HepG2 (cell line): ENCODE data around the gene S100A8. TPM values are rescaled to one million over a fixed set of nuclear protein-coding genes. Genes with fewer than 3 reads are reported as not detected.
A peak's percentile ranks its signal among the peaks of the same experiment; 100 is the strongest.

Experiments
- AKAP8 ChIP-seq: sonication (generic); formaldehyde crosslinking; IDR thresholded peaks from 2 replicates; pipeline ENCODE4 v1.5.1; 2020; ENCODE audit warnings: mild to moderate bottlenecking, missing genetic modification reagents
- CEBPB ChIP-seq: IDR thresholded peaks from 2 replicates; pipeline ENCODE4 v1.6.1; 2011; ENCODE audit warnings: low read depth, low read length, improper control_type of control experiment, borderline replicate concordance
- DNMT3B ChIP-seq: conservative IDR thresholded peaks from 2 replicates; pipeline ENCODE4 v1.6.1; 2016; ENCODE audit warnings: missing biosample characterization, control low read depth
- HIVEP1 ChIP-seq: sonication (generic); formaldehyde crosslinking; IDR thresholded peaks from 2 replicates; pipeline ENCODE4 v1.4.0; 2020; ENCODE audit warnings: mild to moderate bottlenecking, missing genetic modification reagents
- HNF4G ChIP-seq, 2 experiments: sonication (generic) in 1 of 2; formaldehyde crosslinking in 1 of 2; IDR thresholded peaks; 2 replicates each; pipeline versions ENCODE4 v1.4.0 to v1.6.1; 2011 to 2020; ENCODE audit warnings: borderline replicate concordance in 2 of 2, low read depth in 2 of 2, mild to moderate bottlenecking in 2 of 2, low read length in 1 of 2, missing genetic modification reagents in 1 of 2, moderate library complexity in 1 of 2
- KLF11 ChIP-seq: IDR thresholded peaks from 2 replicates; pipeline ENCODE4 v1.6.1; 2016; ENCODE audit warnings: missing compliant biosample characterization
- KMT2A ChIP-seq: sonication (generic); formaldehyde crosslinking; IDR thresholded peaks from 2 replicates; pipeline ENCODE4 v1.4.0; 2020; ENCODE audit warnings: missing genetic modification reagents
- PHB2 ChIP-seq: fragments of 450-650 bp; IDR thresholded peaks from 2 replicates; pipeline ENCODE4 v1.6.1; 2018; ENCODE audit not compliant: partially characterized antibody
- RELA ChIP-seq: sonication (generic); formaldehyde crosslinking; IDR thresholded peaks from 2 replicates; pipeline ENCODE4 v1.4.0; 2020; ENCODE audit warnings: missing genetic modification reagents
- SKI ChIP-seq: fragments of 450-650 bp; IDR thresholded peaks from one replicate; pipeline ENCODE4 v1.6.1; 2018; ENCODE audit warnings: mild to moderate bottlenecking; ENCODE audit not compliant: partially characterized antibody
- SNRNP70 ChIP-seq: fragments of 200-400 bp; formaldehyde crosslinking; IDR thresholded peaks from 2 replicates; pipeline ENCODE4 v1.6.1; 2017; ENCODE audit warnings: mild to moderate bottlenecking, low read depth, low read length, moderate library complexity
- TAF1 ChIP-seq: sonication (generic); formaldehyde crosslinking; IDR thresholded peaks from 2 replicates; pipeline ENCODE4 v1.4.0; 2020; ENCODE audit warnings: missing genetic modification reagents
- TCF12 ChIP-seq, 2 experiments: fragments of 450-650 bp in 1 of 2; sonication (generic) in 1 of 2; formaldehyde crosslinking in 1 of 2; IDR thresholded peaks; 2 replicates each; pipeline versions ENCODE4 v1.6.1 to v1.8.0; 2017 to 2022; ENCODE audit warnings: antibody characterized with exemption in 1 of 2, mild to moderate bottlenecking in 1 of 2, missing genetic modification reagents in 1 of 2, moderate library complexity in 1 of 2
- ZEB1 ChIP-seq: IDR thresholded peaks from 2 replicates; pipeline ENCODE4 v1.6.1; 2012; ENCODE audit warnings: mild to moderate bottlenecking, low read depth, inconsistent platforms; ENCODE audit not compliant: insufficient replicate concordance
- ZNF20 ChIP-seq: sonication (generic); formaldehyde crosslinking; IDR thresholded peaks from 2 replicates; pipeline ENCODE4 v1.4.0; 2020; ENCODE audit warnings: mild to moderate bottlenecking, moderate library complexity, missing genetic modification reagents
- ZNF572 ChIP-seq: sonication (generic); formaldehyde crosslinking; IDR thresholded peaks from 2 replicates; pipeline ENCODE4 v1.5.1; 2020; ENCODE audit warnings: mild to moderate bottlenecking, missing genetic modification reagents
- ZNF724P ChIP-seq: sonication (generic); formaldehyde crosslinking; IDR thresholded peaks from 2 replicates; pipeline ENCODE4 v1.8.0; 2022; ENCODE audit warnings: missing genetic modification reagents, borderline replicate concordance
- polyA plus RNA-seq, 8 experiments: library from polyadenylated mRNA; depleted of rRNA in 3 of 8; stranded (reverse) in 7 of 8; unstranded in 1 of 8; fragments of >200 nt; fragmentation: Illumina TruSeq in 4 of 8; extraction: Trizol in 4 of 8; gene quantifications; 2 replicates each; pipeline versions ENCODE4 v1.2.1 to v1.2.3, GENCODE V29; 2011 to 2016; ENCODE audit warnings: low read depth in 4 of 8, missing spikeins in 1 of 8, mixed read lengths in 1 of 8; ENCODE audit not compliant: insufficient read depth in 1 of 8
- total RNA-seq, 5 experiments: library from RNA; depleted of rRNA; stranded (reverse); fragments of >200 nt; fragmentation: Illumina TruSeq; extraction: Trizol; gene quantifications; 2 replicates each; pipeline ENCODE4 v1.2.3, GENCODE V29; 2016; ENCODE audit warnings: low read depth in 1 of 5
- TF ChIP-seq, protein P1 (sequence below): sonication (generic); formaldehyde crosslinking; IDR thresholded peaks from 2 replicates; pipeline ENCODE4 v1.4.0; 2020; ENCODE audit warnings: missing genetic modification reagents
- TF ChIP-seq, protein P2 (sequence below): sonication (generic); formaldehyde crosslinking; IDR thresholded peaks from 2 replicates; pipeline ENCODE4 v1.5.0; 2020; ENCODE audit warnings: mild to moderate bottlenecking, low read depth, missing genetic modification reagents, borderline replicate concordance
- TF ChIP-seq, protein P3 (sequence below): sonication (generic); formaldehyde crosslinking; IDR thresholded peaks from 2 replicates; pipeline ENCODE4 v1.8.0; 2022; ENCODE audit warnings: mild to moderate bottlenecking, missing genetic modification reagents
- TF ChIP-seq, protein P4 (sequence below): sonication (generic); formaldehyde crosslinking; IDR thresholded peaks from 2 replicates; pipeline ENCODE4 v1.8.1; 2023; ENCODE audit warnings: missing genetic modification reagents, inconsistent platforms, borderline replicate concordance

S100A8 gene
- total and polyA plus RNA-seq, 2 of the 13 experiments (the other 11 are each of a cell fraction or from before 2014, with no cell fraction given), result not detected

DNA sequence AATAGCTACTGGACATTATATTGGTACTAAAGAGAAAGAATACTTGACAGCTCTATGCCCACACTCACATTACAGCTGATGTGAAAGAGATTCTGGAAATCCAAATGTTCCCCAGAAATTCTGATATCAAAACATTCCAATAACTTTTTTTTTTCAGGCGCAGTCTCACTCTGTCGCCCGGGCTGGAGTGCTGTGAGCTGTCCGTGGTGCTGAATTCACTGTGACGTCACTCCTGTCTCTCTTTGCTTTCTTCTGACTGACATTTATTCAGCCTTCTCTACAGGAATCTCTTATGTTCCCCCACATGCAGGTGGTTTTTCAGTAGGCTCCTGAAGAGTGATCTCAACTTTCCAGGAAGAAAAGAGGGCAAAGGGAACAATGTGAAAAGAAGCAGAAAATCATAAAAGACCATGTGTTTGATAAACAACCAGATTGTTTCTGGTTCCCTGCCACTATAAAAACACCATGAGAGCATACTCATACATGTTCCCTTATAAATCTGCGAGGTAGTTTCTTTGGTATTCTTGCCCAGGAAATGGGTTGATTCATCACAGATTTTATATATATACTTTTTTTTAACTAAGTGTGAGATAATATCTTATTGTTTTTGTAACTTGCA is 31.7 kb upstream of the S100A8 start (continued):
- no peak for TF ChIP-seq HNF4G (IDR thresholded peaks at IDR 0.05; ENCODE audit: borderline replicate concordance, low read depth, low read length)
- TF ChIP-seq HNF4G (CRISPR knock-in tag; IDR thresholded peaks at IDR 0.05; ENCODE audit: borderline replicate concordance, low read depth), result no peak
- TF ChIP-seq AKAP8 (CRISPR knock-in tag), result no peak
- TF ChIP-seq, protein P1, sequence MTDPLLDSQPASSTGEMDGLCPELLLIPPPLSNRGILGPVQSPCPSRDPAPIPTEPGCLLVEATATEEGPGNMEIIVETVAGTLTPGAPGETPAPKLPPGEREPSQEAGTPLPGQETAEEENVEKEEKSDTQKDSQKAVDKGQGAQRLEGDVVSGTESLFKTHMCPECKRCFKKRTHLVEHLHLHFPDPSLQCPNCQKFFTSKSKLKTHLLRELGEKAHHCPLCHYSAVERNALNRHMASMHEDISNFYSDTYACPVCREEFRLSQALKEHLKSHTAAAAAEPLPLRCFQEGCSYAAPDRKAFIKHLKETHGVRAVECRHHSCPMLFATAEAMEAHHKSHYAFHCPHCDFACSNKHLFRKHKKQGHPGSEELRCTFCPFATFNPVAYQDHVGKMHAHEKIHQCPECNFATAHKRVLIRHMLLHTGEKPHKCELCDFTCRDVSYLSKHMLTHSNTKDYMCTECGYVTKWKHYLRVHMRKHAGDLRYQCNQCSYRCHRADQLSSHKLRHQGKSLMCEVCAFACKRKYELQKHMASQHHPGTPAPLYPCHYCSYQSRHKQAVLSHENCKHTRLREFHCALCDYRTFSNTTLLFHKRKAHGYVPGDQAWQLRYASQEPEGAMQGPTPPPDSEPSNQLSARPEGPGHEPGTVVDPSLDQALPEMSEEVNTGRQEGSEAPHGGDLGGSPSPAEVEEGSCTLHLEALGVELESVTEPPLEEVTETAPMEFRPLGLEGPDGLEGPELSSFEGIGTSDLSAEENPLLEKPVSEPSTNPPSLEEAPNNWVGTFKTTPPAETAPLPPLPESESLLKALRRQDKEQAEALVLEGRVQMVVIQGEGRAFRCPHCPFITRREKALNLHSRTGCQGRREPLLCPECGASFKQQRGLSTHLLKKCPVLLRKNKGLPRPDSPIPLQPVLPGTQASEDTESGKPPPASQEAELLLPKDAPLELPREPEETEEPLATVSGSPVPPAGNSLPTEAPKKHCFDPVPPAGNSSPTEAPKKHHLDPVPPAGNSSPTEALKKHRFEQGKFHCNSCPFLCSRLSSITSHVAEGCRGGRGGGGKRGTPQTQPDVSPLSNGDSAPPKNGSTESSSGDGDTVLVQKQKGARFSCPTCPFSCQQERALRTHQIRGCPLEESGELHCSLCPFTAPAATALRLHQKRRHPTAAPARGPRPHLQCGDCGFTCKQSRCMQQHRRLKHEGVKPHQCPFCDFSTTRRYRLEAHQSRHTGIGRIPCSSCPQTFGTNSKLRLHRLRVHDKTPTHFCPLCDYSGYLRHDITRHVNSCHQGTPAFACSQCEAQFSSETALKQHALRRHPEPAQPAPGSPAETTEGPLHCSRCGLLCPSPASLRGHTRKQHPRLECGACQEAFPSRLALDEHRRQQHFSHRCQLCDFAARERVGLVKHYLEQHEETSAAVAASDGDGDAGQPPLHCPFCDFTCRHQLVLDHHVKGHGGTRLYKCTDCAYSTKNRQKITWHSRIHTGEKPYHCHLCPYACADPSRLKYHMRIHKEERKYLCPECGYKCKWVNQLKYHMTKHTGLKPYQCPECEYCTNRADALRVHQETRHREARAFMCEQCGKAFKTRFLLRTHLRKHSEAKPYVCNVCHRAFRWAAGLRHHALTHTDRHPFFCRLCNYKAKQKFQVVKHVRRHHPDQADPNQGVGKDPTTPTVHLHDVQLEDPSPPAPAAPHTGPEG (CRISPR knock-in tag), result no peak
- TF ChIP-seq, protein P2, sequence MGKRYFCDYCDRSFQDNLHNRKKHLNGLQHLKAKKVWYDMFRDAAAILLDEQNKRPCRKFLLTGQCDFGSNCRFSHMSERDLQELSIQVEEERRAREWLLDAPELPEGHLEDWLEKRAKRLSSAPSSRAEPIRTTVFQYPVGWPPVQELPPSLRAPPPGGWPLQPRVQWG (CRISPR knock-in tag), result no peak
- no peak; the same call in 1 of the 2 replicates for TF ChIP-seq DNMT3B (CRISPR knock-in tag)
- no peak for TF ChIP-seq HIVEP1 (CRISPR knock-in tag)
- TF ChIP-seq TAF1 (CRISPR knock-in tag), result no peak
- TF ChIP-seq, protein P3, sequence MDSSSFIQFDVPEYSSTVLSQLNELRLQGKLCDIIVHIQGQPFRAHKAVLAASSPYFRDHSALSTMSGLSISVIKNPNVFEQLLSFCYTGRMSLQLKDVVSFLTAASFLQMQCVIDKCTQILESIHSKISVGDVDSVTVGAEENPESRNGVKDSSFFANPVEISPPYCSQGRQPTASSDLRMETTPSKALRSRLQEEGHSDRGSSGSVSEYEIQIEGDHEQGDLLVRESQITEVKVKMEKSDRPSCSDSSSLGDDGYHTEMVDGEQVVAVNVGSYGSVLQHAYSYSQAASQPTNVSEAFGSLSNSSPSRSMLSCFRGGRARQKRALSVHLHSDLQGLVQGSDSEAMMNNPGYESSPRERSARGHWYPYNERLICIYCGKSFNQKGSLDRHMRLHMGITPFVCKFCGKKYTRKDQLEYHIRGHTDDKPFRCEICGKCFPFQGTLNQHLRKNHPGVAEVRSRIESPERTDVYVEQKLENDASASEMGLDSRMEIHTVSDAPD (CRISPR knock-in tag), result no peak
- no peak for TF ChIP-seq KMT2A (CRISPR knock-in tag)
- peak; percentile 97 for TF ChIP-seq KLF11
- no peak for TF ChIP-seq SNRNP70
- no peak for TF ChIP-seq ZEB1
- no peak for TF ChIP-seq TCF12 (IDR thresholded peaks at IDR 0.05)
- TF ChIP-seq TCF12 (CRISPR knock-in tag; IDR thresholded peaks at IDR 0.05), result no peak
- no peak for TF ChIP-seq ZNF724P (CRISPR knock-in tag)
- TF ChIP-seq RELA, result no peak
- TF ChIP-seq ZNF20 (CRISPR knock-in tag), result peak; percentile 93
- TF ChIP-seq ZNF572 (CRISPR knock-in tag), result no peak
- TF ChIP-seq CEBPB, result no peak
- TF ChIP-seq SKI, result no peak
- TF ChIP-seq, protein P4, sequence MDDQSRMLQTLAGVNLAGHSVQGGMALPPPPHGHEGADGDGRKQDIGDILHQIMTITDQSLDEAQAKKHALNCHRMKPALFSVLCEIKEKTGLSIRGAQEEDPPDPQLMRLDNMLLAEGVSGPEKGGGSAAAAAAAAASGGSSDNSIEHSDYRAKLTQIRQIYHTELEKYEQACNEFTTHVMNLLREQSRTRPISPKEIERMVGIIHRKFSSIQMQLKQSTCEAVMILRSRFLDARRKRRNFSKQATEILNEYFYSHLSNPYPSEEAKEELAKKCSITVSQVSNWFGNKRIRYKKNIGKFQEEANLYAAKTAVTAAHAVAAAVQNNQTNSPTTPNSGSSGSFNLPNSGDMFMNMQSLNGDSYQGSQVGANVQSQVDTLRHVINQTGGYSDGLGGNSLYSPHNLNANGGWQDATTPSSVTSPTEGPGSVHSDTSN (CRISPR knock-in tag), result 0 out of 2 replicates have a peak, but pooled peaks have one; percentile 57
- TF ChIP-seq PHB2, result no peak
